Right lobe of liver (tissue), 6 donors: ENCODE measurements around the gene C2CD4C. TPM values are rescaled to one million over a fixed set of nuclear protein-coding genes. Genes with fewer than 3 reads are reported as not detected.
A peak's percentile ranks its signal among the peaks of the same experiment; 100 is the strongest.

Experiments used
- ATAC-seq, 4 donors: fragments of 200-7000 bp; cut with Tn5 transposase; one replicate each; pipeline ENCODE4 v1.9.1; 2020; ENCODE audit warnings: mild to moderate bottlenecking in 4 of 4, moderate library complexity in 4 of 4
- DNase-seq, 3 donors: peaks; one replicate each; pipeline ENCODE4 v3.0.0-alpha.2; 2020
- H3K27ac ChIP-seq, 3 donors: fragments of 200-600 bp; one replicate each; pipeline ENCODE4 v1.8.0; 2022
- H3K27me3 ChIP-seq, 2 donors: fragments of 200-600 bp; one replicate each; pipeline ENCODE4 v1.8.0; 2022
- H3K36me3 ChIP-seq, 4 donors: fragments of 200-600 bp; sonication (generic) in 1 of 4; one replicate each; pipeline versions ENCODE4 v1.5.1 to v1.8.0; 2017 to 2022; ENCODE audit warnings: control low read depth in 1 of 4
- H3K4me1 ChIP-seq, 4 donors: fragments of 200-600 bp; sonication (generic) in 1 of 4; one replicate each; pipeline versions ENCODE4 v1.5.1 to v1.8.0; 2017 to 2022; ENCODE audit warnings: control low read depth in 1 of 4
- H3K4me3 ChIP-seq, 3 donors: fragments of 200-600 bp; one replicate each; pipeline ENCODE4 v1.8.0; 2022
- H3K9me3 ChIP-seq, 4 donors: fragments of 200-600 bp; sonication (generic) in 1 of 4; one replicate each; pipeline versions ENCODE4 v1.5.1 to v1.8.0; 2017 to 2022; ENCODE audit warnings: control low read depth in 1 of 4
- POLR2A ChIP-seq: fragments of 450-650 bp; IDR thresholded peaks from one replicate; pipeline ENCODE4 v1.6.1; 2017; ENCODE audit warnings: antibody characterized with exemption, mild to moderate bottlenecking
- WGBS: methylation state at CpG from one replicate; pipeline ENCODE4 v1.1.6; 2018; ENCODE audit warnings: low coverage, low lambda C conversion rate; ENCODE audit not compliant: insufficient coverage; ENCODE audit errors: missing lambda C conversion rate; 5-methylcytosine and 5-hydroxymethylcytosine counted together
- intact Hi-C, 2 donors: fragments of 100-400 bp; cut with DNase I; formaldehyde crosslinking; loops; one replicate each; pipeline versions ENCODE4 v1.11.2 to v1.14.1; 2022
- total RNA-seq, 6 experiments: library from RNA; depleted of rRNA in 2 of 6; stranded (reverse); fragments of >200 nt in 2 of 6; fragmentation: NEBNext Ultra II Directional in 3 of 6; extraction: Animal tissue kit (Norgen Biotek cat#: 25700) in 3 of 6; gene quantifications; one replicate each; pipeline versions ENCODE4 v1.1.0 to v1.2.4, GENCODE V29; 2016 to 2023
- TF ChIP-seq, protein P1 (sequence below), 4 donors: fragments of 200-600 bp in 3 of 4; fragments of 450-650 bp in 1 of 4; IDR thresholded peaks; one replicate each; pipeline versions ENCODE4 v1.5.1 to v1.8.0; 2016 to 2022; ENCODE audit warnings: antibody characterized with exemption in 4 of 4, mild to moderate bottlenecking in 2 of 4
- donor health status: DM: no; HTN: yes; CAD: no.
- donor health status: DM: no; HTN: no; CAD: no.
- donor health status: DM: no; HTN: no; CAD: no.
- donor health status: DM: no; HTN: yes; CAD: no.
- donor health status: DM: no; HTN: yes; CAD: no.

Gene C2CD4C
- total RNA-seq, 6 experiments from 2014 or later: 0.12 to 2.0 (median 0.44) TPM

DNA sequence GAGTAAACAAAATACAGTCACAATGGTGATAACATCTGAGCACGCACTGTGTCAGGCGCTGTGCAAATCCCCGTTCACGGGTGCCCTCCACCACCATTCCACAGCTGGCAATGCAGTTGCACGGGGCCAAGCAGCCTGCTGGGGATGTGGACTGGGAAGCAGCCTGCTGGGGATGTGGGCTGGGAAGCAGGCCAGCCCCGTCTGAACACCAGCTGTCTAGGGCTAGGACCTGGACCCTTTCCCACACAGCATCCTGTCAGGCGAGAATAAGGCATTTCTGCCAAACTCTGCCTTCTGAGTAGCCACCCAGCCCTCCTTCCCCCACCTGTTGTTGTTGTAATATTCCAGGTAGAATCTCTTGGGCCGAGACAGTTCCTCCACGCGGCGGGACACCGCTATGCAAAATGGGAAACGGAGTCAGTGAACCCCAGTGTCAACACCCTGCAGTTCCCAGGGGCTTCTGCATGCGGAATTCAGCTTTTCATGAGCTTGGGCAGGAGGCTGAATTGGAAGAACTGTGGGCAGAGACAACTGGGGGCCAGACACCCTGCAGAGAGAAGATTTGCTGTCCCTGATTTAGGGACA, 36.5 kb downstream of the C2CD4C start:
- intact Hi-C loops: no loop called here
- DNase-seq: no peak
- Histone ChIP-seq H3K4me3 (no peak overlapping the region), H3K27me3 (no peaks in the 10 kb centered on the region), H3K9me3 (no peaks in the 10 kb centered on the region), H3K4me1 (no peaks in the 10 kb centered on the region), H3K36me3 (no peaks in the 10 kb centered on the region), H3K27ac (no peak overlapping the region)
- ATAC-seq: peak; percentile 21 to 46 (median 32)
- 32% methylated on average over 6 of the region's 14 CpGs for WGBS
- no peak for TF ChIP-seq POLR2A
- TF ChIP-seq, protein P1, sequence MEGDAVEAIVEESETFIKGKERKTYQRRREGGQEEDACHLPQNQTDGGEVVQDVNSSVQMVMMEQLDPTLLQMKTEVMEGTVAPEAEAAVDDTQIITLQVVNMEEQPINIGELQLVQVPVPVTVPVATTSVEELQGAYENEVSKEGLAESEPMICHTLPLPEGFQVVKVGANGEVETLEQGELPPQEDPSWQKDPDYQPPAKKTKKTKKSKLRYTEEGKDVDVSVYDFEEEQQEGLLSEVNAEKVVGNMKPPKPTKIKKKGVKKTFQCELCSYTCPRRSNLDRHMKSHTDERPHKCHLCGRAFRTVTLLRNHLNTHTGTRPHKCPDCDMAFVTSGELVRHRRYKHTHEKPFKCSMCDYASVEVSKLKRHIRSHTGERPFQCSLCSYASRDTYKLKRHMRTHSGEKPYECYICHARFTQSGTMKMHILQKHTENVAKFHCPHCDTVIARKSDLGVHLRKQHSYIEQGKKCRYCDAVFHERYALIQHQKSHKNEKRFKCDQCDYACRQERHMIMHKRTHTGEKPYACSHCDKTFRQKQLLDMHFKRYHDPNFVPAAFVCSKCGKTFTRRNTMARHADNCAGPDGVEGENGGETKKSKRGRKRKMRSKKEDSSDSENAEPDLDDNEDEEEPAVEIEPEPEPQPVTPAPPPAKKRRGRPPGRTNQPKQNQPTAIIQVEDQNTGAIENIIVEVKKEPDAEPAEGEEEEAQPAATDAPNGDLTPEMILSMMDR (IDR thresholded peaks at IDR 0.05): no peak

- TF ChIP-seq, protein P1 (IDR thresholded peaks at IDR 0.05): no peak
- TF ChIP-seq POLR2A: no peak
- WGBS: 50% methylated on average over 14 of the region's 17 CpGs
- no peak for ATAC-seq
- no peak for DNase-seq
- H3K9me3 ChIP-seq: no peaks in the 10 kb centered on the region
- intact Hi-C loops: no loop called here
- no peak overlapping the region for H3K27ac ChIP-seq
- H3K36me3 ChIP-seq: no peaks in the 10 kb centered on the region
- no peaks in the 10 kb centered on the region for H3K27me3 ChIP-seq
- no peak overlapping the region for H3K4me3 ChIP-seq
- no peaks in the 10 kb centered on the region for H3K4me1 ChIP-seq
Observed at GRCh38 chr19:371501-372168, 37.3 kb downstream of the C2CD4C start.

- Histone ChIP-seq H3K9me3 (no peaks in the 10 kb centered on the region), H3K36me3 (no peaks in the 10 kb centered on the region), H3K4me1 (no peaks in the 10 kb centered on the region), H3K27ac (no peak overlapping the region), H3K27me3 (no peaks in the 10 kb centered on the region), H3K4me3 (no peak overlapping the region)
- ATAC-seq: no peak
- 82% methylated on average over 17 of the region's 43 CpGs for WGBS
- DNase-seq: no peak
- intact Hi-C loops: no loop called here
- no peak for TF ChIP-seq POLR2A
- TF ChIP-seq, protein P1 (IDR thresholded peaks at IDR 0.05): no peak
Observed at GRCh38 chr19:370641-371330, 38.2 kb downstream of the C2CD4C start.

DNA sequence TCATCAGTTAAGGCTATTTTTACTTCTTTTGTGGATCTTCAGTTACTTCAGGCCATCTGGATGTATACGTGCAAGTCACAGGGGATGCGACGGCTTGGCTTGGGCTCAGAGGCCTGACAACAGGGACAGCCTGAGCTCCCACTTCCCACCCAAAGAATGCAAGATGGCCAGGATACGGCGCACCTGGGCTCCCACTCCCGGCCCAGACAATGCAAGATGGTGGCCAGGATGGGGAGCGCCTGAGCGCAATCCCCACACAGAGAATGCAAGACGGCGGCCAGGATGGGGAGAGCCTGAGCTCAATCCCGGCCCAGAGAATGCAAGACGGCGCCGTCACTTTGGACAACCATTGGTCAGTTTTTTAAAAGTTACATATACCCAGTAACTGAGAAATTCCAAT, 39.1 kb downstream of the C2CD4C start:
- no peaks in the 10 kb centered on the region for H3K4me1 ChIP-seq
- TF ChIP-seq, protein P1 (IDR thresholded peaks at IDR 0.05): no peak
- intact Hi-C loops: no loop called here
- no peaks in the 10 kb centered on the region for H3K36me3 ChIP-seq
- 97% methylated on average over 5 of the region's 14 CpGs for WGBS
- no peaks in the 10 kb centered on the region for H3K9me3 ChIP-seq
- no peak for ATAC-seq
- no peaks in the 10 kb centered on the region for H3K27me3 ChIP-seq
- no peak overlapping the region for H3K27ac ChIP-seq
- no peak overlapping the region for H3K4me3 ChIP-seq
- DNase-seq: no peak
